A549 (cell line): ENCODE data around the gene GPSM3. TPM values are rescaled to one million over a fixed set of nuclear protein-coding genes. Genes with fewer than 3 reads are reported as not detected.

ENCODE experiments used
- ATAC-seq, 2 experiments: fragments of 200-7000 bp in 1 of 2; fragments of >200 bp in 1 of 2; cut with Nextera tagmentation in 1 of 2; cut with Tn5 transposase in 1 of 2; 3 replicates each; pipeline versions ENCODE4 v1.8.0 to v1.9.1; 2018 to 2020; ENCODE audit warnings: mild to moderate bottlenecking in 1 of 2, moderate library complexity in 1 of 2
- CTCF ChIA-PET: fragments of 300-600 bp; sonication (Branson Sonifier 250); formaldehyde crosslinking; extraction: SDS; loops from one replicate; lab custom pipeline; 2021; ENCODE audit warnings: antibody characterized with exemption, inconsistent platforms; lab: Yijun Ruan, JAX
- POLR2A ChIA-PET: fragments of 350-600 bp; formaldehyde crosslinking; extraction: SDS; loops from one replicate; lab custom pipeline; 2021; ENCODE audit warnings: antibody characterized with exemption, inconsistent platforms; lab: Yijun Ruan, JAX
- DNase-seq, 2 experiments: peaks; one replicate each; pipeline versions ENCODE4 v3.0.0 to v3.0.0-alpha.2; 2011 to 2016; ENCODE audit warnings: low read depth in 1 of 2, low spot score in 1 of 2
- FAIRE-seq: peaks from 2 replicates; lab custom pipeline; 2011; peaks lifted over from hg19 to GRCh38; lab: Jason Lieb, UNC
- H3K27ac ChIP-seq, 2 experiments: fragments of >200 bp; sonication (Bioruptor Twin); formaldehyde crosslinking; 3 replicates each; pipeline ENCODE4 v1.5.1; 2016 to 2017
- H3K4me1 ChIP-seq: fragments of >200 bp; sonication (Bioruptor Twin); formaldehyde crosslinking; 3 replicates; pipeline ENCODE4 v1.6.1; 2016
- H3K4me2 ChIP-seq: fragments of >200 bp; sonication (Bioruptor Twin); formaldehyde crosslinking; 3 replicates; pipeline ENCODE4 v1.6.1; 2016
- H3K4me3 ChIP-seq: fragments of >200 bp; sonication (Bioruptor Twin); formaldehyde crosslinking; 3 replicates; pipeline ENCODE4 v1.5.1; 2016
- H3K9me3 ChIP-seq: fragments of >200 bp; sonication (Bioruptor Twin); formaldehyde crosslinking; 3 replicates; pipeline ENCODE4 v1.6.1; 2016
- BHLHE40 ChIP-seq: IDR thresholded peaks from 2 replicates; pipeline ENCODE4 v1.6.1; 2012; ENCODE audit warnings: low read depth, low read length, inconsistent platforms
- CBX8 ChIP-seq: fragments of 200-600 bp; sonication (generic); IDR thresholded peaks from 2 replicates; pipeline ENCODE4 v1.6.1; 2016
- CHD4 ChIP-seq: fragments of 200-600 bp; sonication (generic); IDR thresholded peaks from 2 replicates; pipeline ENCODE4 v1.6.1; 2016; ENCODE audit warnings: antibody characterized with exemption, mild to moderate bottlenecking, borderline replicate concordance
- EHF ChIP-seq: fragments of 250-450 bp; sonication (Bioruptor Pico); IDR thresholded peaks from 2 replicates; pipeline ENCODE4 v1.5.0; 2020; ENCODE audit warnings: mild to moderate bottlenecking
- EHMT2 ChIP-seq: fragments of 200-600 bp; sonication (generic); IDR thresholded peaks from 2 replicates; pipeline ENCODE4 v1.6.1; 2016; ENCODE audit warnings: antibody characterized with exemption, low read depth, mild to moderate bottlenecking, moderate library complexity
- HEYL ChIP-seq: fragments of 250-450 bp; sonication (Bioruptor Pico); IDR thresholded peaks from 2 replicates; pipeline ENCODE4 v1.8.0; 2021; ENCODE audit warnings: mild to moderate bottlenecking, moderate library complexity
- HOXA7 ChIP-seq: fragments of 250-450 bp; sonication (Bioruptor Pico); IDR thresholded peaks from 2 replicates; pipeline ENCODE4 v1.5.0; 2020; ENCODE audit warnings: mild to moderate bottlenecking, moderate library complexity
- HOXB5 ChIP-seq: fragments of 250-450 bp; sonication (Bioruptor Pico); IDR thresholded peaks from 2 replicates; pipeline ENCODE4 v1.5.0; 2020; ENCODE audit warnings: mild to moderate bottlenecking, moderate library complexity
- JUN ChIP-seq, 2 experiments: fragments of >200 bp; sonication (Bioruptor Twin); formaldehyde crosslinking; IDR thresholded peaks; 2 replicates in 1 of 2; 3 replicates in 1 of 2; pipeline ENCODE4 v1.6.1; 2016 to 2017
- KDM5A ChIP-seq: fragments of 200-600 bp; sonication (generic); IDR thresholded peaks from 2 replicates; pipeline ENCODE4 v1.6.1; 2016; ENCODE audit warnings: antibody characterized with exemption, mild to moderate bottlenecking
- NFE2L2 ChIP-seq: fragments of 150-350 bp; conservative IDR thresholded peaks from 2 replicates; pipeline ENCODE4 v1.6.1; 2014; ENCODE audit warnings: low read length
- NR3C1 ChIP-seq: fragments of >200 bp; sonication (Bioruptor Twin); formaldehyde crosslinking; IDR thresholded peaks from 3 replicates; pipeline ENCODE4 v1.6.1; 2017
- PHF8 ChIP-seq: fragments of 200-600 bp; sonication (generic); IDR thresholded peaks from 2 replicates; pipeline ENCODE4 v1.6.1; 2016; ENCODE audit warnings: low read depth, mild to moderate bottlenecking, antibody characterized with exemption, moderate library complexity, borderline replicate concordance
- POLR2A ChIP-seq: IDR thresholded peaks from 2 replicates; pipeline ENCODE4 v1.6.1; 2012; ENCODE audit warnings: mild to moderate bottlenecking, low read length
- RAD21 ChIP-seq, 2 experiments: fragments of >200 bp in 1 of 2; sonication (Bioruptor Twin) in 1 of 2; formaldehyde crosslinking in 1 of 2; IDR thresholded peaks in 1 of 2; conservative IDR thresholded peaks in 1 of 2; 2 replicates in 1 of 2; 3 replicates in 1 of 2; pipeline ENCODE4 v1.6.1; 2012 to 2018; ENCODE audit warnings: inconsistent platforms in 1 of 2
- RNF2 ChIP-seq: fragments of 200-600 bp; sonication (generic); IDR thresholded peaks from 2 replicates; pipeline ENCODE4 v1.6.1; 2016; ENCODE audit warnings: low read depth, mild to moderate bottlenecking, antibody characterized with exemption, moderate library complexity, borderline replicate concordance
- SMC3 ChIP-seq: fragments of >200 bp; sonication (Bioruptor Twin); formaldehyde crosslinking; IDR thresholded peaks from 3 replicates; pipeline ENCODE4 v1.6.1; 2018; ENCODE audit warnings: inconsistent platforms
- TP53 ChIP-seq: fragments of 250-450 bp; sonication (Bioruptor Pico); IDR thresholded peaks from 2 replicates; pipeline ENCODE4 v1.5.0; 2021; ENCODE audit warnings: mild to moderate bottlenecking, moderate library complexity
- ZSCAN20 ChIP-seq: fragments of 250-450 bp; sonication (Bioruptor Pico); IDR thresholded peaks from 2 replicates; pipeline ENCODE4 v1.8.0; 2022; ENCODE audit warnings: mild to moderate bottlenecking, moderate library complexity
- WGBS: methylation state at CpG from one replicate; pipeline ENCODE4 v1.1.6; 2017; ENCODE audit errors: missing lambda C conversion rate; 5-methylcytosine and 5-hydroxymethylcytosine counted together
- polyA plus RNA-seq, 4 experiments: library from polyadenylated mRNA; depleted of rRNA in 3 of 4; stranded (reverse); fragments of >200 nt; fragmentation: RNase III in 1 of 4; extraction: RNeasy Plus Mini Kit Qiagen cat#74134 plus additional on column Dnase treatment in 1 of 4; gene quantifications; 2 replicates in 3 of 4; 3 replicates in 1 of 4; pipeline ENCODE4 v1.2.3, GENCODE V29; 2011 to 2017
- TF ChIP-seq, protein P1 (sequence below): fragments of 250-450 bp; sonication (Bioruptor Pico); IDR thresholded peaks from 2 replicates; pipeline ENCODE4 v1.5.0; 2021; ENCODE audit warnings: mild to moderate bottlenecking, moderate library complexity, borderline replicate concordance
- TF ChIP-seq, protein P2 (sequence below): fragments of >200 bp; sonication (Bioruptor Twin); formaldehyde crosslinking; IDR thresholded peaks from 2 replicates; pipeline ENCODE4 v1.6.1; 2016
- TF ChIP-seq, protein P3 (sequence below): IDR thresholded peaks from 2 replicates; pipeline ENCODE4 v1.6.1; 2012
- TF ChIP-seq, protein P4 (sequence below): fragments of 200-600 bp; sonication (generic); IDR thresholded peaks from 2 replicates; pipeline ENCODE4 v1.6.1; 2016; ENCODE audit warnings: antibody characterized with exemption, mild to moderate bottlenecking, moderate library complexity

GPSM3 gene
- polyA plus RNA-seq, 2 of the 4 experiments (the other 2 are of a cell fraction) = 0.19 to 0.36 TPM

DNA sequence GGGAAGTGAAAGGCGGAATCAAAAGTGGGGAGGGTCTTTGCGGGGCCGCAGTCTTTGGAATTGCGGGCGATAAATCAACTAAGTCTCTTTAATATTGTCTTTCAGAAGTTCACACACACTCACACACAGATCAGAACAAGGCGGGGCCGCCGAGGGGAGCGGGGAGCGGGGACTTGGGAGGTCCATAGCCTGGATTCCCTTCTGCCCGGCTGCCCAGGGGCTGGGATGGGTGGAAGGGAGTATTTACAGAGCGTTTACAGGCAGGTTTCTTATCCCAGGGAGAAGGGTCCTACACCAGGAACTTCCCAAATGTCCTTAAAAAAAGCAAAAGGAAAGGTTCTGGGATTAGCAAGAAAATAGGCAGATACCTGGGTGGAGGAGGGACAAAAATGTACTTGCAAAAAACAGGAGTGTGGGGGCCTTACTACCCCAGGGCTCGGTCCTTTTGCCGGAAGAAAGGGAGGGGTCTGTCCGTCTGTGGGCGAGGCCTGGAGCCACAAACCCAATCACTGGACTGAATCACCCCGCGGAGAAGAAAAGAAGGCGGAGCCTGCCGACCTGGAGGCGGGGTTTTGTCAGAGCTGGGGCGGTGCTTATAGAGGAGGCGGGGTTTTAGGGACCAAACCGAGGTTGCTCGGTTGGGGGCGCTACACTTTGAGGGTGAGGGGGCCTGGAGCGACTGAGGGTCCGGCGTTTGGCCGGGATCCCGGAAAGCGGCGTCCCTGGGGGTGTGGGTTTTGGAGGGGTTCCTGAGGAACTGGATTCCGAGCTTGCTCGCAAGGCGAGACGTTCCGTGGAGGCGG lies 44.0 kb downstream of the GPSM3 start:
- H3K27ac ChIP-seq = no peak overlapping the region
- no peaks in the 10 kb centered on the region for H3K9me3 ChIP-seq
- H3K4me1 ChIP-seq = peaks cover 17% of the 10 kb centered on the region; the same call in 2 of the 3 replicates
- ATAC-seq (no peak), DNase-seq (no peak), FAIRE-seq (no peak)
- TF ChIP-seq, protein P1, sequence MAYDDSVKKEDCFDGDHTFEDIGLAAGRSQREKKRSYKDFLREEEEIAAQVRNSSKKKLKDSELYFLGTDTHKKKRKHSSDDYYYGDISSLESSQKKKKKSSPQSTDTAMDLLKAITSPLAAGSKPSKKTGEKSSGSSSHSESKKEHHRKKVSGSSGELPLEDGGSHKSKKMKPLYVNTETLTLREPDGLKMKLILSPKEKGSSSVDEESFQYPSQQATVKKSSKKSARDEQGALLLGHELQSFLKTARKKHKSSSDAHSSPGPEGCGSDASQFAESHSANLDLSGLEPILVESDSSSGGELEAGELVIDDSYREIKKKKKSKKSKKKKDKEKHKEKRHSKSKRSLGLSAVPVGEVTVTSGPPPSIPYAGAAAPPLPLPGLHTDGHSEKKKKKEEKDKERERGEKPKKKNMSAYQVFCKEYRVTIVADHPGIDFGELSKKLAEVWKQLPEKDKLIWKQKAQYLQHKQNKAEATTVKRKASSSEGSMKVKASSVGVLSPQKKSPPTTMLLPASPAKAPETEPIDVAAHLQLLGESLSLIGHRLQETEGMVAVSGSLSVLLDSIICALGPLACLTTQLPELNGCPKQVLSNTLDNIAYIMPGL (CRISPR knock-in tag) = no peak
- TF ChIP-seq KDM5A = no peak
- TF ChIP-seq, protein P2, sequence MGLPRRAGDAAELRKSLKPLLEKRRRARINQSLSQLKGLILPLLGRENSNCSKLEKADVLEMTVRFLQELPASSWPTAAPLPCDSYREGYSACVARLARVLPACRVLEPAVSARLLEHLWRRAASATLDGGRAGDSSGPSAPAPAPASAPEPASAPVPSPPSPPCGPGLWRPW = no peak
- no peak for TF ChIP-seq NFE2L2
- TF ChIP-seq JUN (IDR thresholded peaks at IDR 0.05) = no peak
- no peak for TF ChIP-seq TP53 (CRISPR knock-in tag)
- TF ChIP-seq HOXB5 (CRISPR knock-in tag) = no peak
- no peak for TF ChIP-seq PHF8
- TF ChIP-seq EHF = no peak
- TF ChIP-seq SMC3 = no peak
- TF ChIP-seq CHD4 = no peak
- no peak for TF ChIP-seq HEYL (CRISPR knock-in tag)
- no peak for TF ChIP-seq NR3C1
- POLR2A ChIA-PET = no interaction called here
- H3K4me2 ChIP-seq = no peak overlapping the region
- CTCF ChIA-PET = interaction anchor here (4.2 kb wide), 1 partner anchor 30 kb away, joined by 15 read pairs; no protein-coding TSS in a partner anchor
- no peak overlapping the region for H3K4me3 ChIP-seq
- 81% methylated on average over 38 of the region's 39 CpGs for WGBS

DNA sequence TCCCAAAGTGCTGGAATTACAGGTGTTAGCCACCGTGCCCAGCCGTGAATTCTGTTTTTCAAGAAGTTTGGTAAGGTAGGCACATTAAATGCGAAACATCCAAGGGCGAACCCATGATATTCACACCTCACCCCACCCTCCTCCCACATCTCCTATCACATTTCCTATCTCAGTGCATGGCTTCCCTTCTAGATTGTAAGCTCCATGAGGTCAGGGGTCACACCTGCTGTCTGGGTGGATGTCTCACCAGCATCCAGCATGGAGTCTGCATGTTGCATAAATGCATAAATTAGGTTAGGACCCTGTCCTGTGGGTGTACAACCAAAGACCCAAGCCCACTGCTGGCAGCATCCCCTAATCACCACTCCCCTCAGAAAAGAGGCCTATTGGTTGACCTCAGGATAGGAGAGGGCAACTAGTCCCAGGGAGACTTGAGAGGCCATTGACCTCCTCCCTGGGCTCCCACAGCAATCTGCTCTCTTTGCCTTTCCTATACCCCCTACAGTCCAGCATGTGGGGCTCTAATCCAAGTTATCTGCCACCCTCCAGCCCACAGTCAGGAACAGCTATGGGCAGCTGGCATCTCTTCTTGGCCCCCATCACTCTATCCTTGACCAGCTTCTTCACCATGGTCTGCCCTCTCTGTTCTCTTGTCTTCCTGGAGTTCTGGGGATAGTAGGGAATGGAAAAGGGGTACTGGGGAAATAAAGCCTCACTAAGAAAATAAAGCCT lies 44.9 kb downstream of the GPSM3 start:
- CTCF ChIA-PET = interaction anchor here (4.2 kb wide), 1 partner anchor 29 kb away, joined by 15 read pairs; no protein-coding TSS in a partner anchor

DNA sequence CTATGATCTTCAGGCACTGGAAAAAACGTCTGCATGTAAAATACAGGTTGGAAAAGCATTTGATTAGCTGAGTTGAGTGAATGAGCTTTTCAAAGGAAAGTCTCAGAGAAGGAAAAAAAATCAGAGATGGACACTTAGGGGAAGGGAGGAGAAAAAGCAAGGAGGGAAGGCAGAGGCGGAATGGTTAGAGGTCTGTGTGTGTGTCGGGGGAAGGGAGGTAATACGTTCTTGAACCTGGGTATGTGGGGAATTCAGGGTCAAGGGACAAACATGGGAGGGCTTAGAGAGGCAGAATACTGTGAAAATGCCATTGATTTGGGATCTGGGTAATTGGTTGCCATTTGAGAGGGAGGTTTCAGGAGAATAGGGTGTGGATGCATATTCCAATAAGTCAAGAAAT lies 45.8 kb downstream of the GPSM3 start:
- H3K4me1 ChIP-seq = peaks cover 8% of the 10 kb centered on the region; the same call in 2 of the 3 replicates
- whole genome bisulfite sequencing = 57% methylated on average over 4 of the region's 4 CpGs
- CTCF ChIA-PET = interaction anchor here (4.2 kb wide), 1 partner anchor 29 kb away, joined by 15 read pairs; no protein-coding TSS in a partner anchor
- TF ChIP-seq EHMT2 (no peak), CBX8 (no peak), BHLHE40 (no peak), SMC3 (no peak), HEYL (CRISPR knock-in tag) (no peak), RAD21 (conservative IDR thresholded peaks at IDR 0.05 in 1 of 2, IDR thresholded peaks at IDR 0.05 in 1 of 2) (no peak), RNF2 (no peak), POLR2A (no peak), HOXA7 (CRISPR knock-in tag) (no peak)
- TF ChIP-seq, protein P3, sequence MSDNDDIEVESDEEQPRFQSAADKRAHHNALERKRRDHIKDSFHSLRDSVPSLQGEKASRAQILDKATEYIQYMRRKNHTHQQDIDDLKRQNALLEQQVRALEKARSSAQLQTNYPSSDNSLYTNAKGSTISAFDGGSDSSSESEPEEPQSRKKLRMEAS = no peak
- TF ChIP-seq, protein P4, sequence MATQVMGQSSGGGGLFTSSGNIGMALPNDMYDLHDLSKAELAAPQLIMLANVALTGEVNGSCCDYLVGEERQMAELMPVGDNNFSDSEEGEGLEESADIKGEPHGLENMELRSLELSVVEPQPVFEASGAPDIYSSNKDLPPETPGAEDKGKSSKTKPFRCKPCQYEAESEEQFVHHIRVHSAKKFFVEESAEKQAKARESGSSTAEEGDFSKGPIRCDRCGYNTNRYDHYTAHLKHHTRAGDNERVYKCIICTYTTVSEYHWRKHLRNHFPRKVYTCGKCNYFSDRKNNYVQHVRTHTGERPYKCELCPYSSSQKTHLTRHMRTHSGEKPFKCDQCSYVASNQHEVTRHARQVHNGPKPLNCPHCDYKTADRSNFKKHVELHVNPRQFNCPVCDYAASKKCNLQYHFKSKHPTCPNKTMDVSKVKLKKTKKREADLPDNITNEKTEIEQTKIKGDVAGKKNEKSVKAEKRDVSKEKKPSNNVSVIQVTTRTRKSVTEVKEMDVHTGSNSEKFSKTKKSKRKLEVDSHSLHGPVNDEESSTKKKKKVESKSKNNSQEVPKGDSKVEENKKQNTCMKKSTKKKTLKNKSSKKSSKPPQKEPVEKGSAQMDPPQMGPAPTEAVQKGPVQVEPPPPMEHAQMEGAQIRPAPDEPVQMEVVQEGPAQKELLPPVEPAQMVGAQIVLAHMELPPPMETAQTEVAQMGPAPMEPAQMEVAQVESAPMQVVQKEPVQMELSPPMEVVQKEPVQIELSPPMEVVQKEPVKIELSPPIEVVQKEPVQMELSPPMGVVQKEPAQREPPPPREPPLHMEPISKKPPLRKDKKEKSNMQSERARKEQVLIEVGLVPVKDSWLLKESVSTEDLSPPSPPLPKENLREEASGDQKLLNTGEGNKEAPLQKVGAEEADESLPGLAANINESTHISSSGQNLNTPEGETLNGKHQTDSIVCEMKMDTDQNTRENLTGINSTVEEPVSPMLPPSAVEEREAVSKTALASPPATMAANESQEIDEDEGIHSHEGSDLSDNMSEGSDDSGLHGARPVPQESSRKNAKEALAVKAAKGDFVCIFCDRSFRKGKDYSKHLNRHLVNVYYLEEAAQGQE = no peak
- TF ChIP-seq, all 56 proteins: peak for 0
- Histone ChIP-seq H3K4me3 (no peak overlapping the region), H3K4me2 (peak overlapping the region; percentile 16; the same call in 1 of the 3 replicates), H3K9me3 (no peaks in the 10 kb centered on the region), H3K27ac (peak overlapping the region; percentile 55 to 65; a peak in 4 of 6 replicates)
- ATAC-seq = no peak
- no peak for DNase-seq
- POLR2A ChIA-PET = no interaction called here
- FAIRE-seq = no peak

More for the DNA sequence above, 44.9 kb downstream of the GPSM3 start:
- DNase-seq = no peak
- POLR2A ChIA-PET = no interaction called here
- no peak overlapping the region for H3K4me2 ChIP-seq
- peak in 1 of 2 experiments; percentile 52; a peak in 3 of 6 replicates for ATAC-seq
- 90% methylated on average over 4 of the region's 4 CpGs for WGBS
- TF ChIP-seq RAD21 (conservative IDR thresholded peaks at IDR 0.05 in 1 of 2, IDR thresholded peaks at IDR 0.05 in 1 of 2) (0 out of 5 replicates have a peak, but pooled peaks of 1 of the 2 experiments have one; percentile 16), ZSCAN20 (CRISPR knock-in tag) (no peak)
- H3K27ac ChIP-seq = no peak overlapping the region
- H3K4me3 ChIP-seq = no peak overlapping the region
- peaks cover 8% of the 10 kb centered on the region; the same call in 2 of the 3 replicates for H3K4me1 ChIP-seq
- no peaks in the 10 kb centered on the region for H3K9me3 ChIP-seq
- FAIRE-seq = no peak
